Neural progenitor cell (in vitro differentiated cells): Measurements from ENCODE around the gene TPSAB1. TPM values are rescaled to one million over a fixed set of nuclear protein-coding genes. Genes with fewer than 3 reads are reported as not detected.
A peak's percentile ranks its signal among the peaks of the same experiment; 100 is the strongest.

Experiments used
- DNase-seq: peaks from one replicate; pipeline ENCODE4 v3.0.0-alpha.2; 2016; ENCODE audit warnings: low spot score
- H2AFZ ChIP-seq: fragments of 200-600 bp; sonication (generic); replicated peaks from 2 replicates; pipeline ENCODE4 v1.6.1; 2016; ENCODE audit warnings: antibody characterized with exemption
- H3F3A ChIP-seq: fragments of 200-600 bp; sonication (generic); 2 replicates; pipeline ENCODE4 v1.6.1; 2016; ENCODE audit warnings: antibody characterized with exemption, low read depth
- H3K27ac ChIP-seq: fragments of 200-600 bp; sonication (generic); 2 replicates; pipeline ENCODE4 v1.5.1; 2016; ENCODE audit warnings: mild to moderate bottlenecking
- H3K27me3 ChIP-seq: fragments of 200-600 bp; sonication (generic); 2 replicates; pipeline ENCODE4 v1.6.1; 2016; ENCODE audit warnings: mild to moderate bottlenecking, moderate library complexity
- H3K36me3 ChIP-seq: fragments of 200-600 bp; sonication (generic); 2 replicates; pipeline ENCODE4 v1.5.1; 2016
- H3K4me1 ChIP-seq: fragments of 200-600 bp; sonication (generic); 2 replicates; pipeline ENCODE4 v1.6.1; 2016; ENCODE audit warnings: mixed run types
- H3K4me2 ChIP-seq: fragments of 200-600 bp; sonication (generic); 2 replicates; pipeline ENCODE4 v1.6.1; 2016
- H3K4me3 ChIP-seq: fragments of 200-600 bp; sonication (generic); 2 replicates; pipeline ENCODE4 v1.5.1; 2016
- H3K79me2 ChIP-seq: fragments of 200-600 bp; sonication (generic); 2 replicates; pipeline ENCODE4 v1.6.1; 2016; ENCODE audit warnings: low read depth
- H3K9ac ChIP-seq: fragments of 200-600 bp; sonication (generic); 2 replicates; pipeline ENCODE4 v1.6.1; 2016
- H3K9me3 ChIP-seq: fragments of 200-600 bp; sonication (generic); 2 replicates; pipeline ENCODE4 v1.5.1; 2016; ENCODE audit warnings: low read depth
- H4K20me1 ChIP-seq: fragments of 200-600 bp; sonication (generic); 2 replicates; pipeline ENCODE4 v1.6.1; 2016; ENCODE audit warnings: low read depth
- H3K27ac Mint-ChIP-seq: 3 replicates; pipeline ENCODE4 v1.8.0; 2021; ENCODE audit warnings: mixed read lengths
- H3K27me3 Mint-ChIP-seq: 2 replicates; pipeline ENCODE4 v1.8.0; 2022; ENCODE audit warnings: low read depth, mild to moderate bottlenecking, inconsistent platforms, moderate library complexity, mixed read lengths; ENCODE audit not compliant: insufficient read depth
- H3K36me3 Mint-ChIP-seq: 3 replicates; pipeline ENCODE4 v1.8.0; 2021; ENCODE audit warnings: mixed read lengths
- H3K4me1 Mint-ChIP-seq: 3 replicates; pipeline ENCODE4 v1.8.0; 2021; ENCODE audit warnings: mixed read lengths
- H3K4me3 Mint-ChIP-seq: 3 replicates; pipeline ENCODE4 v1.8.0; 2021; ENCODE audit warnings: mild to moderate bottlenecking, moderate library complexity, mixed read lengths
- H3K9me3 Mint-ChIP-seq: 3 replicates; pipeline ENCODE4 v1.8.0; 2020; ENCODE audit warnings: mixed read lengths
- EZH2 ChIP-seq: fragments of 200-600 bp; sonication (generic); IDR thresholded peaks from 2 replicates; pipeline ENCODE4 v1.6.1; 2017; ENCODE audit warnings: antibody characterized with exemption, mild to moderate bottlenecking, moderate library complexity
- EZH2phosphoT487 ChIP-seq: fragments of 200-600 bp; sonication (generic); IDR thresholded peaks from 2 replicates; pipeline ENCODE4 v1.6.1; 2017; ENCODE audit warnings: antibody characterized with exemption
- total RNA-seq: library from RNA; depleted of rRNA; stranded (reverse); fragments of >200 nt; gene quantifications from 2 replicates; pipeline ENCODE4 v1.2.3, GENCODE V29; 2015; ENCODE audit warnings: low replicate concordance
- TF ChIP-seq, protein P1 (sequence below): fragments of 200-600 bp; sonication (generic); IDR thresholded peaks from 2 replicates; pipeline ENCODE4 v1.5.1; 2017; ENCODE audit warnings: antibody characterized with exemption, mild to moderate bottlenecking

TPSAB1 gene
- total RNA-seq, 1 donor from 2014 or later = not detected

DNA sequence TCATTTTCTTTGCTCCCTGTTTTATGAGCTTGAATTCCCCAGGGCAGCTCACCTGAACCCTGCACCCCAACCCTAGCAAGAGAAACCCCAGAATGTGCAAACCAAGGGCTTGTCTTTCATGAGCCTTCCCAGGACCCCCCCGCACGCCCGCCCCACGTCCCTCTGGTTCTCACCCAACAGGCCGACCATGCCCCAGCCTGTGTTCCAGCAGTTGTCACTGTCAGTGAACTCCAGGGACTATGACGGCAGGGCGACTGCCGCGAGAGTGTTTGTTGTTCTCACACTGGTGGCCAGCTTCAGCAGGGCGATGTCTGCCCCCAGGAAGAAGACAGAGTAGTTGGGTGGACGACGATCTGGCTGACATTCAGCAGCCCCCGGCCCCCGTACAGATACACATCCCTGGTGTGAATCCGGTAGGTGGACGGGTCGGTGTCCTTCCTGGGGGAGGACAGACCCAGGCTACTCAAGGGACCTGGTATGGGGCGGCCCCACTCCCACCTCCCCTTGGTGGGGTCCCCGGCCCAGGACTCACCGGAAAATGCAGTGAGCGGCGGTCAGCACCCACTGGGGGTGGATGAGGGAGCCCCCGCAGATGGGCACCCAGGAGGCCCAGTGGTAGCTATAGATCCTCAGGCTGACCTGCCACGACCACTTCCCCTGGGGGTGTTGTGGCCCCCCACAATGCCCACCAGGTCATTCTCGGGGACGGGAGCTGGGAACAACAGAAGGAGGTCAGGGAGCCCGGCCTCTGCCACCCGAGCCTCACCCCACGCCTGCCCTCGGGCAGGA lies 35.5 kb downstream of the TPSAB1 start:
- no peak for DNase-seq
- no peaks in the 10 kb centered on the region for H3K36me3 Mint-ChIP-seq
- H3K9me3 Mint-ChIP-seq = peaks cover 4% of the 10 kb centered on the region
- Histone ChIP-seq H3K4me2 (no peak overlapping the region), H3K36me3 (no peaks in the 10 kb centered on the region), H3F3A (peaks cover 6% of the 10 kb centered on the region), H3K27ac (no peak overlapping the region), H3K27me3 (no peaks in the 10 kb centered on the region), H3K4me1 (peaks cover 14% of the 10 kb centered on the region), H2AFZ (no peak overlapping the region), H3K9me3 (no peaks in the 10 kb centered on the region), H4K20me1 (no peaks in the 10 kb centered on the region), H3K9ac (no peak overlapping the region), H3K79me2 (no peaks in the 10 kb centered on the region), H3K4me3 (no peak overlapping the region)
- no peak overlapping the region for H3K27ac Mint-ChIP-seq
- peak overlapping the region; percentile 43 for H3K4me3 Mint-ChIP-seq
- H3K4me1 Mint-ChIP-seq = peaks cover 3% of the 10 kb centered on the region
- no peak for TF ChIP-seq EZH2phosphoT487
- TF ChIP-seq EZH2 = no peak
- TF ChIP-seq, protein P1, sequence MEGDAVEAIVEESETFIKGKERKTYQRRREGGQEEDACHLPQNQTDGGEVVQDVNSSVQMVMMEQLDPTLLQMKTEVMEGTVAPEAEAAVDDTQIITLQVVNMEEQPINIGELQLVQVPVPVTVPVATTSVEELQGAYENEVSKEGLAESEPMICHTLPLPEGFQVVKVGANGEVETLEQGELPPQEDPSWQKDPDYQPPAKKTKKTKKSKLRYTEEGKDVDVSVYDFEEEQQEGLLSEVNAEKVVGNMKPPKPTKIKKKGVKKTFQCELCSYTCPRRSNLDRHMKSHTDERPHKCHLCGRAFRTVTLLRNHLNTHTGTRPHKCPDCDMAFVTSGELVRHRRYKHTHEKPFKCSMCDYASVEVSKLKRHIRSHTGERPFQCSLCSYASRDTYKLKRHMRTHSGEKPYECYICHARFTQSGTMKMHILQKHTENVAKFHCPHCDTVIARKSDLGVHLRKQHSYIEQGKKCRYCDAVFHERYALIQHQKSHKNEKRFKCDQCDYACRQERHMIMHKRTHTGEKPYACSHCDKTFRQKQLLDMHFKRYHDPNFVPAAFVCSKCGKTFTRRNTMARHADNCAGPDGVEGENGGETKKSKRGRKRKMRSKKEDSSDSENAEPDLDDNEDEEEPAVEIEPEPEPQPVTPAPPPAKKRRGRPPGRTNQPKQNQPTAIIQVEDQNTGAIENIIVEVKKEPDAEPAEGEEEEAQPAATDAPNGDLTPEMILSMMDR = no peak
- H3K27me3 Mint-ChIP-seq = peaks cover 12% of the 10 kb centered on the region

GRCh38 chr16:1276580-1276878 lies 36.0 kb downstream of the TPSAB1 start:
- Mint-ChIP-seq H3K9me3 (peaks cover 4% of the 10 kb centered on the region), H3K4me3 (no peak overlapping the region), H3K36me3 (no peaks in the 10 kb centered on the region), H3K27me3 (peaks cover 12% of the 10 kb centered on the region), H3K4me1 (peaks cover 3% of the 10 kb centered on the region), H3K27ac (no peak overlapping the region)
- Histone ChIP-seq H3K36me3 (no peaks in the 10 kb centered on the region), H3K9ac (no peak overlapping the region), H3K4me1 (peaks cover 14% of the 10 kb centered on the region), H3K4me2 (no peak overlapping the region), H4K20me1 (no peaks in the 10 kb centered on the region), H3F3A (peaks cover 6% of the 10 kb centered on the region), H3K79me2 (no peaks in the 10 kb centered on the region), H3K27ac (no peak overlapping the region), H2AFZ (no peak overlapping the region), H3K27me3 (no peaks in the 10 kb centered on the region), H3K9me3 (no peaks in the 10 kb centered on the region), H3K4me3 (no peak overlapping the region)
- TF ChIP-seq EZH2phosphoT487 = no peak
- TF ChIP-seq, protein P1 = no peak
- DNase-seq = no peak

DNA sequence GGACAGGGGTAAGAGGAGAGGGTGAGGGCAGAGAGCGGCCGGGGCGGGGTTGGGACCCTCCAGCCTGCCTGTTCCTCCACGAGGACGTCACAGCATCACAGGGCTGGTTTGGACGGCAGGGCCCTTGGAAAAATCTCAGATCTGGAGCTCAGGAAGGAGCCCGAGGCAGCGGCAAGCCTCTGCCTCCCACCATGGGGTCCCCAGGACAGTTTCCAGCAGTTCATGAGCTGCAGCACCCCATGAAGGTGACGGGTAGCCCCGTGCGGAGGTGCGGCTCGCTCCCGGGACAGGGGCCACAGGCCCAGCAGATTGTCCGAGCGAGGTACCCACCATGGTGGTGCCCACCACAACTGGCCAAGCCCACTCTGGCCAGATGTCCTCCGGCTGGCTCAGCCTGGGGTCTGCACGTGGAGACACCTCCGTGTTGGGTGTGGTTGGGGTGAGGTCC lies 36.7 kb downstream of the TPSAB1 start:
- Histone ChIP-seq H3K4me2 (no peak overlapping the region), H4K20me1 (no peaks in the 10 kb centered on the region), H3F3A (peaks cover 6% of the 10 kb centered on the region), H2AFZ (no peak overlapping the region), H3K36me3 (no peaks in the 10 kb centered on the region), H3K4me1 (peaks cover 14% of the 10 kb centered on the region), H3K27me3 (no peaks in the 10 kb centered on the region), H3K9me3 (no peaks in the 10 kb centered on the region), H3K27ac (no peak overlapping the region), H3K4me3 (no peak overlapping the region), H3K79me2 (no peaks in the 10 kb centered on the region), H3K9ac (no peak overlapping the region)
- peaks cover 4% of the 10 kb centered on the region for H3K9me3 Mint-ChIP-seq
- H3K27ac Mint-ChIP-seq = no peak overlapping the region
- no peak for TF ChIP-seq EZH2
- H3K4me3 Mint-ChIP-seq = no peak overlapping the region
- H3K27me3 Mint-ChIP-seq = peaks cover 13% of the 10 kb centered on the region
- no peaks in the 10 kb centered on the region for H3K36me3 Mint-ChIP-seq
- DNase-seq = no peak
- peaks cover 3% of the 10 kb centered on the region for H3K4me1 Mint-ChIP-seq

- Histone ChIP-seq H4K20me1 (no peaks in the 10 kb centered on the region), H3K4me2 (peak overlapping the region; percentile 59), H3K27me3 (no peaks in the 10 kb centered on the region), H2AFZ (no peak overlapping the region), H3K4me3 (no peak overlapping the region), H3K9me3 (no peaks in the 10 kb centered on the region), H3K9ac (no peak overlapping the region), H3K27ac (no peak overlapping the region), H3K79me2 (no peaks in the 10 kb centered on the region), H3K4me1 (peaks cover 14% of the 10 kb centered on the region), H3F3A (peaks cover 6% of the 10 kb centered on the region), H3K36me3 (no peaks in the 10 kb centered on the region)
- Mint-ChIP-seq H3K27ac (no peak overlapping the region), H3K4me3 (no peak overlapping the region), H3K9me3 (peaks cover 4% of the 10 kb centered on the region), H3K36me3 (no peaks in the 10 kb centered on the region), H3K27me3 (peaks cover 12% of the 10 kb centered on the region), H3K4me1 (peaks cover 3% of the 10 kb centered on the region)
- DNase-seq = no peak
- TF ChIP-seq, protein P1 = no peak
- TF ChIP-seq EZH2 (no peak), EZH2phosphoT487 (no peak)
Measured at GRCh38 chr16:1277617-1278282, 37.2 kb downstream of the TPSAB1 start.
